Left cardiac atrium (tissue), 4 donors: ENCODE measurements around the gene EPHA10. TPM values are rescaled to one million over a fixed set of nuclear protein-coding genes. Genes with fewer than 3 reads are reported as not detected.

ENCODE experiments used
- ATAC-seq, 2 donors: fragments of 200-7000 bp; cut with Tn5 transposase; one replicate each; pipeline ENCODE4 v1.9.1; 2020; ENCODE audit warnings: mild to moderate bottlenecking in 2 of 2, moderate library complexity in 2 of 2
- DNase-seq: peaks from one replicate; pipeline ENCODE4 v3.0.0-alpha.2; 2020
- intact Hi-C, 2 donors: fragments of 100-400 bp; cut with DNase I; formaldehyde crosslinking; loops; one replicate each; pipeline versions ENCODE4 v1.14.1 to v1.15.1; 2022 to 2023
- long read RNA-seq: library from polyadenylated mRNA; unstranded; transcript quantifications from one replicate; pipeline ENCODE4 v2.0.0, GENCODE V29; 2021
- total RNA-seq, 2 donors: library from RNA; stranded (reverse); fragmentation: NEBNext Ultra II Directional; extraction: Animal tissue kit (Norgen Biotek cat#: 25700); gene quantifications; one replicate each; pipeline ENCODE4 v1.2.1, GENCODE V29; 2021
- donor health status: DM: no; HTN: yes; CAD: no.
- donor health status: DM: no; HTN: yes; CAD: no; lungs with severe emphysema.
- donor health status: DM: yes; HTN: yes; CAD: no.
- donor health status: Dilated cardiomyopathy.

The EPHA10 gene
- total RNA-seq, result under 1 TPM; 0.16 to 0.21 TPM
- long read RNA-seq, result 0 reads

DNA sequence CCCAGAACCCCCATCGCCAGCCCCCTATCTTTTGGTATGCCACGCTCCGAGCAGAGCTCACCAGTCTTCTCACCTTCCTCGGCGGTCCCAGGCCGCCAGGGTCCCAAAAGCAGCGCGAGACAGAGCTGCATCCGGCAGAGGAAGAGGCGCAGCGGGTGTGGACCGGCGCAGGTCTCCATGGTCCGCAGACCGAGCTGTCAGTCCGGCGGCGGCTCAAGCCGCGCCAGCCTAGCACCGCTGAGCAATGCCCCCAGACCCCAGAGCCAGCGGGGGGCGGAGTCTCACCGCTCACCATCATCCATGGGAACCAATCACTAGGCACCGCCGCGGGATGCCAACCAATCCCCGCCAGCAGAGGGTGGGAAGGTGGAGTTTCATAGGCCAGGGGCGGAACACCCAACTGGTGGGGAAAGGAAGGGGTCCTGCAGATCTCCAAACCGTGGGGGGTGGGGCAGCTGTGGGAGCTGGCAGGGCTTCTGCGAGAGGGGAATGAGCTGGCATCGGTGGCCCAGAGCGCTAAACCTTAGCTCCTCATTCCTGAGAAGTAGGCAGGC is at the start of gene EPHA10:
Gene EPHA10, minus strand, starts transcription at position 233 of the 554 bp plus-strand sequence. Its CDS starts 54 bp downstream, at position 179.
- intact Hi-C loops, result no loop called here
- ATAC-seq, result no peak
- no peak for DNase-seq

GRCh38 chr1:37814252-37814651 is 49.3 kb upstream of the EPHA10 start:
- intact Hi-C loops, result loop anchor here in 1 of 2 donors (5.0 kb wide), 1 partner anchor 43 kb away; the partner anchor contains the start of gene MTF1

GRCh38 chr1:37813529-37814145 is 48.7 kb upstream of the EPHA10 start:
- ATAC-seq, result no peak

More at GRCh38 chr1:37814252-37814651, 49.3 kb upstream of the EPHA10 start:
- ATAC-seq (peak in 1 of 2 donors; percentile 56), DNase-seq (no peak)

DNA sequence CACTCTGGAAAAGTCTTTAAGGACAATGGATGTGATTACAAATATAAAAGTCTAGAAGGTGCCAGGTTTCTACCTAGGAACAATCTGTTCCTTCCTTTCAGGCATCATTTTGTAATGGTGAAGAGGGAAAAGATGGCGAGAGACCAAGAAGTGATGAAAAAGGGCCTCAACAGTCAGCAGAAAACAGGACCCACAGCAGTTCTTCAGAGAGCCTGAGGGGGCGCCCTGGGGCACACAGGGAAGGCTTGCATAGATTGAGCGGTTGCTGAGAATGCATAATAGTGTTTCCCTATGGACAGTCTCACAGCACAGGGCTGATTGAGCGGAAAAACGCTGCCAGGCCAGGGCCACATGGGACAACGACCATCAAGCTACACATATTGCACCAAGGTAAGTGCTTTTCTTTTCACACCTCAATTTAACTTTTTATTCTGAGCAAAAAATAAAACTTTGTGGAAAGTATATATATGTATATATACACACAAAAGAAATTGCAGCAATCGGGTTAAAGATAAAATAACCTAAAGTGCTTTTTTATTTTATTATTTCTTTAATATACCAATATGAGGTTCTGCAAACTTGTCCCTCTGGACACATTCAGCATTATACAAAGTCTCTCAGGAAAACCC is 46.2 kb upstream of the EPHA10 start:
- intact Hi-C loops, result loop anchor here in 1 of 2 donors (5.0 kb wide), 1 partner anchor 46 kb away; the partner anchor contains the start of gene MTF1
- no peak for ATAC-seq
- DNase-seq, result peak; percentile 64

More at GRCh38 chr1:37813529-37814145, 48.7 kb upstream of the EPHA10 start:
- intact Hi-C loops, result loop anchor here in 1 of 2 donors (5.0 kb wide), 1 partner anchor 44 kb away; the partner anchor contains the start of gene MTF1
- DNase-seq, result no peak

DNA sequence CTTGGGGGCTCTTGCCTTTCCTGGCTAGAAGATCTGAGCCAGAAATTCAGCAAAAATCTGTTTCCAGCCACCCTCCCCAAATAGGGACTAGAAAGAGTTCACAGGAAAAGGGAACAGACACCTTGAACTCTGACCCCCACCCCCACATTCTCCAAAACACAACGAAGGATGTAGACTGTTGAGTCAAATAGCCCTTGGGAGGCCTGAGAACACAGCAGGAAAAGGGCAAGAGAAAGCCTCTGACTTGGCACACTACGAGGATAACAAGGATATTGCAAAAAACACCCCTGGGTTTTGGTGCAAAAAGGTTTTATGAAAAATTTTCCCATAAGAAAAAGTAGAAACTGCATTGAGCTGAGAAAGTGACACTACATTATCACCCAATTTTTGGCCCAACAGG is 45.0 kb upstream of the EPHA10 start:
- intact Hi-C loops, result loop anchor here in 1 of 2 donors (5.0 kb wide), 2 partner anchors 47 to 118 kb away; partner anchors contain the start of genes CDCA8 and MTF1
- no peak for ATAC-seq
- no peak for DNase-seq

DNA sequence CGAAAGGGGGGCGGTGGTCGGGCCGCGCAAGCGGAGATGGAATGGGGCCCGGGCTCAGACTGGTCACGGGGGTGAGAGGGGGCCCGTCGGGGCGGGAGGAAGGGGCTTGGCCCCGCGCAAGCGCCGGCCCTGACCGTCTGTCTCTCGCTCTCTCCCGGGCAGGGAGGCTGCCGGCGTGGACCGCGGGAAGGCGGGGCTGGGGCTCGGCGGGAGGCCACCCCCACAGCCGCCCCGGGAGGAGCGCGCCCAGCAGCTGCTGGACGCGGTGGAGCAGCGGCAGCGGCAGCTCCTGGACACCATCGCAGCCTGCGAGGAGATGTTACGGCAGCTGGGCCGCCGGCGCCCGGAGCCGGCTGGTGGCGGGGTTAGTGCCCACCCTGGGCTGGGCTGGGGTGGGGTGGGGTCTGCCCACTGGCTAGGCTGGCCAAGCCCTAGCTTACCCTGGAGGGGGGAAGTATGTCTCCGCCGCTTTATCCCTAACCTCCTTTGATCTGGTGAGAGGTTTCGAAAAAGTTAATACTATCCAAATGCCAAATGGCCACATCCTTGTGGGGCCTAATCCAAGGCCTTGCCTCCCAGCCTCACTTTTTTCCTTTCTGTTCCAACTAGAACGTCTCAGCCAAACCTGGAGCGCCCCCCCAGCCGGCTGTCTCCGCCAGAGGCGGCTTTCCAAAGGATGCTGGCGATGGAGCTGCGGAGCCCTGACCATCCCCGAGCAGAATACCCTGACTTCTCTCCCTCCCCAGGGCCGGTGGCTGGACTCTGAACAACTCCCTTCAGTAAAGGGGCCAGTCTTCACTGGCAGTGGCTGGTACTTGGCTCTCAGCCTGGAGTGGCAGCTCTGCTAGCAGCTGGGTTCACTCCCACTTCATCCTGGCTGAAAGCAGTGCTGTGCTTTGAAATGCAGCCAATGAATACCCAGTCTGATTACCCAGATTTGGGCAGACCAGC is 43.7 kb upstream of the EPHA10 start:
- DNase-seq, result peak; percentile 80
- intact Hi-C loops, result loop anchor here in 1 of 2 donors (5.0 kb wide), 1 partner anchor 116 kb away; the partner anchor contains the start of gene CDCA8
- ATAC-seq, result peak; percentile 85 to 91

- peak; percentile 96 for DNase-seq
- intact Hi-C loops, result loop anchor here in 1 of 2 donors (5.0 kb wide), 1 partner anchor 115 kb away; the partner anchor contains the start of gene CDCA8
- peak; percentile 95 to 96 for ATAC-seq
These were observed 42.8 kb upstream of the EPHA10 start, which contains the start of the genes C1orf122 and YRDC for GRCh38 chr1:37807555-37808368. Gene C1orf122 (plus strand): TSS chr1:37807790. CDS start chr1:37808405, 615 bp downstream. Gene YRDC (minus strand): TSS chr1:37808208. CDS start chr1:37808180, 28 bp downstream.

- intact Hi-C loops, result loop anchor here in 1 of 2 donors (5.0 kb wide), 1 partner anchor 115 kb away; the partner anchor contains the start of gene CDCA8
- DNase-seq, result no peak
- no peak for ATAC-seq
These were observed 42.3 kb upstream of the EPHA10 start for GRCh38 chr1:37807220-37807554.

GRCh38 chr1:37802439-37802838 is 37.5 kb upstream of the EPHA10 start:
- DNase-seq, result no peak
- no peak for ATAC-seq
- intact Hi-C loops, result no loop called here

DNA sequence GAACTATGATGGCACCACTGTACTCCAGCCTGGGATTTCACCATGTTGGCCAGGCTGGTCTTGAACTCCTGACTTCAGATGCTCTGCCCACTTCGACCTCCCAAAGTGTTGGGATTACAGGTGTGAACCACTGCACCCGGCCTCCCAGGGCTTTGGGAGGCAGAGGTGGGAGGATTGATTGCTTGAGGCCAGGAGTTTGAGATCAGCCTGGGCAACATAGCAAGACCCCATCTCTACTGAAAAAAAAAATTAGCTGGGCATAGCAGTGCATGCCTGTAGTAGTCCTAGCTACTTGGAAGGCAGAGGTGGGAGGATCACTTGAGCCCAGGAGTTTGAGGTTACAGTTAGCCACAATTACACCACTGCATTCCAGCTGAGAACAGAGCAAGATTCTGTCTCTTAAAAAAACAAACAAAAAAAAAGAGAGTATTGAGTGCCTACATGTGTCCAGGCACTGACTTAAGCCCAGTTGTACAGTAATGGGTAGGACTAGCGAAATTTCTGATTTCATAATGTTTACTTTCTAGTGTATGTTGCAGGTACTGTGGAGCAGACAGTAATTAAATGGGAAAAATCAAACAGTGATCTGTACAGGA is 32.9 kb upstream of the EPHA10 start:
- no peak for DNase-seq
- ATAC-seq, result no peak
- intact Hi-C loops, result no loop called here

DNA sequence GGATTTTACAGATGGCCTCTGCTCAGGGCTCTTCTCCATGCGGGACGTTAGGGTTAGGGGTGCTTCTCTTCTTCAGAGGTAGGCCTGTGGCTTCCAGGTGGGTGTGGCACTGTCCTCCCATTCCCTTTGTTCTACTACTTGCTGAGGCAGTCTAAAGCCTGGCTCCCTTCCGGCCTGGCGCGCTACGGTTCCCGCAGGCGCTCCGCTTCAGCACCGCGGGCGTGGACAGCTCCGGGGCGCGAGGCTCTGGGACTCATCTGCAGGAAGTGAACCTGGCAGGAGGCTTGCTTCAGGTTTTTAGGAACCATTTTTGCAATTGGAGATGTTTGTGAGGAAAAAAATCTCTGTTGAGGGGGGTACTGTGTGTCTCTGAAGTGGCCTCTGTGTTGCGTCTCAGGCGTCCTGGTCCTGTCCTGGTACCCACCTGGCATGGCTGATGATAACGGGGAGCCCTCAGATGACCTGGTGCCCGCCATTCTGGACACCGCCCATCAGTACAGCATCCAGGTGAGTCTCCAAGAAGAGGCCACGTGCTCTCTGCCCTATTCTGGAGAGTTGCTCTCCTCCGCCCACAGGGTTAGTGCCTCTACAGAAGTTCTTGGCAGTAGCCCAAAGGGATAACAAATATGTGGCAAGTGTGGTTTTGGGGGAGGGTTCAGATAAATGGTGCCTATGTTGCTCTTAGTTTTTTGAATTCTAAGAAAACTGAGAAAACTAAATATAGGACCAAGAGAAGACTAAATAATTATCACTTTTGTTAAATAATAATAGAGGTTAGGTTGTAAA is 30.6 kb upstream of the EPHA10 start:
- peak; percentile 70 for DNase-seq
- intact Hi-C loops, result no loop called here
- ATAC-seq, result peak; percentile 62 to 66

DNA sequence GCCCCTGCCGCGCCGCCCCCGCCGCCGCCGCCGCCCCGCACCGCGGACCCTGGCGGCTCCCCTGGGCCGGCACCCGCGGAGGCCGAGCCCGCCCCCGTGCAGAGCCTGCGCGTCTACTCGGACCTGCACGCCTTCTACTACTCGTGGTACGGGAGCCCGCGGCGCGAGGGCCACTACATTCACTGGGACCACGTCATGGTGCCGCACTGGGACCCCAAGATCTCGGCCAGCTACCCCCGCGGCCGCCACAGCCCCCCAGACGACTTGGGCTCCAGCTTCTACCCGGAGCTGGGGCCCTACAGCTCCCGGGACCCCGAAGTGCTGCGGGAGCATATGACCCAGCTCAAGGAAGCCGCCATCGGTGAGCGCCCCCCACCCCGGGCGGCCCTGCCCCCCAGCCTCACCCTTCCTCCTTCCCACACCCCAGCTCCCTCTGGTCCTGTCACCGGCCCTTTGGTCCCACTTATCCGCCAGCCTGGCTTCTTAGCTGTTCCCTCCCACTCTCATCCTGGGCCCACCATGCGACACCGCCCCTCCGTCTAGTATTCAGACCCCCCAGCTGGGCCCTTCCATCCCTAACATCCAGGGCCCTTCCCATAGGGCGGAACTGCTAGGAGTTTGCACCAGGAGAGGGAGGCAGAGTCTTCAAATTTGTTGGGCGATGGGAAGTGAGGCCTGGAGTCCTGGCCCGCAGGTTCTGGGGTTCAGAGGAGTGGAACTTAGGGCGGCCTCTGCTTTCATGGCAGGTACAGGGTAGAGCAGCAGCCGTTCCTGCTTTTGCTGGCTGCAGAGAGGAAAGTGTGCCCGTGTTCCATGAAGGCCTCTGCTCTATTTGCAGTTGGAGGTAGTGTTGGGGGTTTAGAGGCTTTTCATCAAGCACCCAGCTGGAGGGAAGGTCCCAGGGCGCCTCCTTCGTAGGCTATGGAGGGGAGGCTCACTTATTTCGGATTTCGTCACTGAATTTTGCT is 29.7 kb upstream of the EPHA10 start:
- intact Hi-C loops, result no loop called here
- no peak for DNase-seq
- ATAC-seq, result no peak

DNA sequence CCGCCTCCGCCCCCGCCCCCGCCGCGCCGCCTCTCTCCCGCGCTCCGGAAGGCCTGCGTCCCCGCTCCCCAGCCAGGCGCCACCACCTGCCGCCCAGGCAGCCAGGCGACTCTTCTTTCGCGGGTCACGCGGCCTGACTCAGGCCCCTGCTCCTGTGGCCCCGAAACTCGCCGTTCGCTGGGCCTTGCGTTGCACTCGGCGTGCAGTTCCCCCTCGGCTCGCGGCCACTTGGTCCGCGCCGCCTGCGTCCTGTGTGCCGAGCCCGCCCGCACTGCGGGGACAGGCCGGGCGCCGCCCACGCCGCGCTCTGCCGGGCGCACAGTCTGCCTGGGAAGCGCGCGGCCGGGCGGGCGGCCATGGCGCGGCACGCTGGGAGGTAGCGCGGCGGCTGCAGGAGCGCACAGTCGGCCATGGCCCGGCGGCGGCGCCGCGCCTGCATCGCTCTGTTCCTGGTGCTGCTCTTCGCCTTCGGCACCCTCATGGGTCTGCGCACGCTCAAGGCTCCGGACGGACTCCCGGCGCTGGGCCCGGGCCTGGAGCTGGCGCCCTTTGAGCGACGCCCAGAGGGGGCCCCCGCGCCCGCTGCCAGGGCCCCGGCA is 29.0 kb upstream of the EPHA10 start, which contains the start of gene MANEAL:
Gene MANEAL, plus strand, starts transcription at position 75 of the 599 bp plus-strand sequence. Its CDS starts 336 bp downstream, at position 411.
- peak; percentile 85 to 88 for ATAC-seq
- DNase-seq, result peak; percentile 53
- intact Hi-C loops, result no loop called here

DNA sequence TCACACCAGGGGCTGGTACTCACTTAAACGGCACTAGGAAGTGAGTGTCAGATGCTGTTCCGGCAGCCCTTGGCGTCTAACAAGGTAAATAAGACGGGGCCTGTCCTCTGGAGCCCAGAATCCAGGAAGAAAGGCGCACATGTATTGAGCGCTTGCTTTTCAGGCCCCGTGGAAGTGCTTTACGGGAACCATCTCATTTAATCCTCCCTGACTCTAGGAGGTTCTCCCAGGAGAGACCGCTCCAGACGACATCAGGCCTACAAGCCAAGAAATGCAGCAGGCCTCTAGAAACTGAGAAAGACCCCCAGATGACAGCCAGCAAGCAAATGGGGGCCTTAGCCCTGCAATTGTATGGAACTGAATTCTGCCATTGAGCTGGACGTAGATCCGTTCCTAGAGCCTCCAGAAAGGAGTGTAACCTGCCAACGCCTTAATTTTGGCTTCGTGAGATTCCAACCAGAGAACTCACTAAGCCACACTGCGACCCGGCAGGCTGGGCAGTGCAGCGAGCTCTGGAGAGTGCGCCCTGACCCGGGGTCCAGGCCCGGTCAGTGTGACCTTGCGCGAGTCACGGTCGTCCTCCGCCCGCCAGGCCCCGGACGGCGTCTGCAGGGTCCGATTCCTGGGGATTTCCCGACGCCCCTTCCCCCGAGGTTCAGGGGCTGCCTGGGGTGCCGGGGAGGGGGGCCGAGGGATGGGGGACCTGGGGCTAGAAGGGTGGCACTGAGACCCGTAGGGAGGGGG is 28.2 kb upstream of the EPHA10 start:
- intact Hi-C loops, result no loop called here
- ATAC-seq, result no peak

More for the DNA sequence above, 28.2 kb upstream of the EPHA10 start:
- no peak for DNase-seq
